Effector memory CD8-positive, alpha-beta T cell (primary cell): Measurements from ENCODE around the gene SEMA6C.
"Not testable (repeated sequence)": the region's sequence is repeated elsewhere in the genome, so short reads cannot be mapped to it uniquely, and the experiment has no call there.

Source experiments
- ATAC-seq: fragments of 150-1000 bp; cut with Tn5 transposase; replicated peaks from 2 replicates; pipeline ENCODE4 v1.10.0; 2021; ENCODE audit warnings: mild to moderate bottlenecking, moderate library complexity
- DNase-seq, 3 experiments: peaks; one replicate each; pipeline ENCODE4 v3.0.0; 2021
- H3K27ac Mint-ChIP-seq, 2 donors: one replicate each; pipeline ENCODE4 v1.8.0; 2022; ENCODE audit warnings: mild to moderate bottlenecking in 2 of 2, mixed read lengths in 2 of 2, moderate library complexity in 2 of 2
- H3K27me3 Mint-ChIP-seq, 2 donors: one replicate each; pipeline ENCODE4 v1.8.0; 2022; ENCODE audit warnings: mixed read lengths in 2 of 2
- H3K36me3 Mint-ChIP-seq: one replicate; pipeline ENCODE4 v1.8.0; 2022; ENCODE audit warnings: mild to moderate bottlenecking, moderate library complexity, mixed read lengths; ENCODE audit not compliant: insufficient read depth
- H3K4me1 Mint-ChIP-seq, 2 donors: one replicate each; pipeline ENCODE4 v1.8.0; 2022; ENCODE audit warnings: low read depth in 2 of 2, mixed read lengths in 2 of 2
- H3K4me3 Mint-ChIP-seq, 2 donors: one replicate each; pipeline ENCODE4 v1.8.0; 2022; ENCODE audit warnings: mild to moderate bottlenecking in 2 of 2, mixed read lengths in 2 of 2, moderate library complexity in 2 of 2
- H3K9me3 Mint-ChIP-seq, 2 donors: one replicate each; pipeline ENCODE4 v1.8.0; 2022; ENCODE audit warnings: mixed read lengths in 2 of 2
- total RNA-seq, 9 experiments: gene quantifications; one replicate each; lab custom pipeline; 2026; lab: John Stamatoyannopoulos, UW

SEMA6C gene
- total RNA-seq = 1.0 to 10.3 (median 4.6) reads per million in 9 experiments

GRCh38 chr1:151146412-151147131 lies at the start of gene SEMA6C:
Gene SEMA6C, minus strand, starts transcription at chr1:151146631. Its CDS starts 4,010 bp downstream, at chr1:151142621.
- peak within 1 kb of the TSS; percentile 81 to 84 for H3K27ac Mint-ChIP-seq
- ATAC-seq (peak; percentile 99), DNase-seq (peak; percentile 81 to 83 (median 82))
- no peaks in the 10 kb centered on the region for H3K9me3 Mint-ChIP-seq
- H3K36me3 Mint-ChIP-seq = no peaks in the 10 kb centered on the region
- peak within 1 kb of the TSS; percentile 83 to 88 for H3K4me3 Mint-ChIP-seq
- peaks cover 7 to 13% of the 10 kb centered on the region in 2 donors for H3K4me1 Mint-ChIP-seq
- peaks cover 0 to 6% of the 10 kb centered on the region in 2 donors for H3K27me3 Mint-ChIP-seq

- H3K9me3 Mint-ChIP-seq, H3K27me3 Mint-ChIP-seq, H3K27ac Mint-ChIP-seq, DNase-seq, ATAC-seq, H3K4me3 Mint-ChIP-seq: not testable (repeated sequence)
- Mint-ChIP-seq H3K36me3 (peaks cover 21% of the 10 kb centered on the region), H3K4me1 (peaks cover 32 to 34% of the 10 kb centered on the region in 2 donors)
Observed at GRCh38 chr1:151194894-151195594, 48.6 kb upstream of the SEMA6C start.

DNA sequence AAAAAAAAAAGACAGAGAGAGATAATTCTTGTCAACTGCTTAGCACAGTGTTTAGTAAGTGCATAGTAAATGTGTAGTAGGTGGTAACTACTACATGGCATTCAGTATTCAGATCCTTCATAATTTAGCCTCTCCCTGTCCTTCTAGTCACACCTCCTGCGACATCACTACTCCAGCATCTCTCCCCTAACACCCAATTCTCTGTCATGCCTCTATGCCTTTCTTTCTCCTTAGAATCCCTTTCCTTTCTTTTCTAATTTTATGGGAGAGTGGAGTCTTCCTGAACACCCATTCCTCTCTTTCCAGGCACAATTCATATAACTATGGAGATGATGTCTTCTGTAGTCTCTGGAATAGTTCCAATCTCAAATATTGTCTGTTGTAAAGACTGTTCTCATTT lies 47.4 kb upstream of the SEMA6C start:
- DNase-seq = no peak
- no peaks in the 10 kb centered on the region for H3K9me3 Mint-ChIP-seq
- H3K27ac Mint-ChIP-seq = no peak overlapping the region
- peaks cover 29 to 33% of the 10 kb centered on the region in 2 donors for H3K4me1 Mint-ChIP-seq
- peaks cover 21% of the 10 kb centered on the region for H3K36me3 Mint-ChIP-seq
- no peaks in the 10 kb centered on the region for H3K27me3 Mint-ChIP-seq
- H3K4me3 Mint-ChIP-seq = no peak overlapping the region
- no peak for ATAC-seq

- H3K36me3 Mint-ChIP-seq = peaks cover 15% of the 10 kb centered on the region
- H3K27ac Mint-ChIP-seq = no peak overlapping the region
- H3K9me3 Mint-ChIP-seq = no peaks in the 10 kb centered on the region
- DNase-seq (no peak), ATAC-seq (no peak)
- peaks cover 29 to 35% of the 10 kb centered on the region in 2 donors for H3K4me1 Mint-ChIP-seq
- H3K27me3 Mint-ChIP-seq = no peaks in the 10 kb centered on the region
- no peak overlapping the region for H3K4me3 Mint-ChIP-seq
Observed at GRCh38 chr1:151193304-151193703, 46.9 kb upstream of the SEMA6C start.

GRCh38 chr1:151192047-151192446 lies 45.6 kb upstream of the SEMA6C start:
- Mint-ChIP-seq H3K9me3 (no peaks in the 10 kb centered on the region), H3K27ac (no peak overlapping the region), H3K4me1 (peaks cover 26 to 33% of the 10 kb centered on the region in 2 donors), H3K4me3 (no peak overlapping the region), H3K36me3 (peaks cover 10% of the 10 kb centered on the region), H3K27me3 (no peaks in the 10 kb centered on the region)
- ATAC-seq = no peak
- no peak for DNase-seq

DNA sequence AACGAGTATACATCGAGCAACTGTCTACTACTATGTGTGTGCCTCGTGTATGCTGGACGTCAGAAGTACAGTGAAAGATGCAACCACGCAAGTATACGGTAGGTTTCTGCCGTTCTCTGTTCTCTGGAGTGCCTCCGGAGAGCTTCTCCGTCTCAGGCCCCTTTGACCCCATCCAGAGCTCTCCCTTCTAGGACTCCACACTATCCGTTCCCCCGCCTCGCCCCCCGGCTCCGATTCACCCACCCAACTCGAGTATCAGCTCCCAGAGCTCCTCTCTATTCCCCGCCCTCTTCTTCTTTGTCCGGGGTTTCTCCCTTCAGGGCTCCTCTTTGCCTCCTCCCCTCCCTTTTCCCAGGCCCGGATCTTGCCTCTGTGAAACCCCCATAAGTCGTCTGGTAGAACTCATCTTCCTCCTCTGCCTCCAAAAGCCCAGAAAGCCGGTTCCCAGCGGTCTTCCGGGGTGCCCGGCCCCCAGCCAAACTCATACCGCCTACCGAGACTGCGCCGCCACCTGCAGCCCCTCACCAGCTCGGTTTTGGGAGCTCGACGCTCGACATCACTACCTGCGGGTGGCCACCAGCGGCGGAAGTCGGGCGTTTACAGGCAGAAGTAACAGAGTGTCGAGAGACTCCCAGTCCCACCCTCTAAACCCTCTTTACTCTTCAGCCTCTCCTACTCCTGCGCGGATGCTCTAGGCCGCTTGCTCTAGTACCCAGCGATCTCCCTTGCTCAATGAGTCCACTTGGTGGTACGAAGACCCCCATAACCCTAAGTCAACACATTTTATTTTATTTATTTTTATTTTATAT lies 43.4 kb upstream of the SEMA6C start, which contains the start of gene VPS72:
Gene VPS72 (minus strand): TSS at position 561 of the 809 bp plus-strand sequence. CDS start 76 bp downstream, at position 485.
- Mint-ChIP-seq H3K27me3 (no peaks in the 10 kb centered on the region), H3K36me3 (peaks cover 20% of the 10 kb centered on the region), H3K27ac (peak within 1 kb of the TSS; percentile 97 to 99), H3K4me1 (peaks cover 29 to 30% of the 10 kb centered on the region in 2 donors), H3K4me3 (peak within 1 kb of the TSS; percentile 98 to 100), H3K9me3 (no peaks in the 10 kb centered on the region)
- peak; percentile 73 to 77 (median 74) for DNase-seq
- ATAC-seq = peak; percentile 95

GRCh38 chr1:151188667-151189066 lies 42.2 kb upstream of the SEMA6C start:
- not testable (repeated sequence) for H3K9me3 Mint-ChIP-seq, ATAC-seq, H3K27me3 Mint-ChIP-seq, DNase-seq
- Mint-ChIP-seq H3K4me1 (peaks cover 29 to 30% of the 10 kb centered on the region in 2 donors), H3K4me3 (peak overlapping the region; percentile 98 to 100), H3K36me3 (peaks cover 32% of the 10 kb centered on the region), H3K27ac (peak overlapping the region; percentile 97 to 99)

DNA sequence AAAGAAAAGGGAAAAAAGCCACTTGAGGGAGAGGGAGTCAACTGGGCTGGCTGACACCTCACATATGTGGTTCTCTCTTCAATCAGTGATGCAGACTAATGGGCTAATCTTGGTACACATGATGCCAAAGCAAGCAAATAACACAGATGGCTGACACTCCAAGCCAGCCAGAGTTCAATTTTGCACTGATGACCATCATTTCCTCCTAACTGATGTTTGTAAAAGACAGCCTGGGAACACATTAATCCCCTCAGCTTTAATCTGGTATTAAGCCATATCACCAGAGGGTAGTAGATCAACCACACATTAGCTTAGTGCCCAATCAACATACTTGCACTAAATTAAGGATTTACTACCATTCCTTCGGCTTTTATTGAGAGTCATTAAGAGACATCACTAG lies 40.8 kb upstream of the SEMA6C start:
- peaks cover 47% of the 10 kb centered on the region for H3K36me3 Mint-ChIP-seq
- no peaks in the 10 kb centered on the region for H3K9me3 Mint-ChIP-seq
- DNase-seq (no peak), ATAC-seq (no peak)
- H3K27me3 Mint-ChIP-seq = no peaks in the 10 kb centered on the region
- no peak overlapping the region for H3K27ac Mint-ChIP-seq
- peaks cover 29 to 37% of the 10 kb centered on the region in 2 donors for H3K4me1 Mint-ChIP-seq
- no peak overlapping the region for H3K4me3 Mint-ChIP-seq

- peak overlapping the region in 1 of 2 donors; percentile 2 for H3K27ac Mint-ChIP-seq
- H3K4me1 Mint-ChIP-seq = peaks cover 18 to 29% of the 10 kb centered on the region in 2 donors
- H3K27me3 Mint-ChIP-seq = no peaks in the 10 kb centered on the region
- peaks cover 70% of the 10 kb centered on the region for H3K36me3 Mint-ChIP-seq
- H3K9me3 Mint-ChIP-seq = no peaks in the 10 kb centered on the region
- ATAC-seq (no peak), DNase-seq (no peak)
- no peak overlapping the region for H3K4me3 Mint-ChIP-seq
Observed at GRCh38 chr1:151184211-151184610, 37.8 kb upstream of the SEMA6C start.

DNA sequence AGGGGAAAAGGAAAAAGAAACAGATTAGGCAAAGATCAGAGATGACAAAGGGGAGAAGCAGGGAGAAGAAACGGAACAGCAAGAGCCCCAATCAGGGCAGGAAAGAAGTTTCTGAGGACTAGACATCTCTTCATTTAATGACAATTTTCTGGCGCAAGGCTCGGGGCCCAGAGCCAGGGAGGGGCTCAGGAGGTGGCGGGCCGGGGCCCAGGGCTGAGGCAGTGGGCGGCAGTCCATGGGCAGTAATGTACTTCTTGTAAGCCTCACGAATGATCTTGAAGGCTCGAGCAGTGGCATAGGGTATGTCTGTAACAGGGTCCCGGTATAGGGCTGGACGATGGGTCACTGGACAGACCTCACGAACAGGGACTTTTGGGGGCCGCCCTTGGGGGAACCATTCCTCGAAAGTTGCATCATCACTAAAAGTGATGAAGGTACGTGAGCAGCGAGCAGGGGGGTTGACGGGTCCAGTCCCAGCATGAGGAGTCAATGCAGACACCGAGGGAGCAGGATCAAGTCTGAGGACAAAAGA lies 30.1 kb upstream of the SEMA6C start:
- no peak for DNase-seq
- H3K36me3 Mint-ChIP-seq = peaks cover 60% of the 10 kb centered on the region
- ATAC-seq = no peak
- H3K27me3 Mint-ChIP-seq = no peaks in the 10 kb centered on the region
- no peak overlapping the region for H3K4me3 Mint-ChIP-seq
- no peaks in the 10 kb centered on the region for H3K9me3 Mint-ChIP-seq
- peaks cover 1 to 11% of the 10 kb centered on the region in 2 donors for H3K4me1 Mint-ChIP-seq
- H3K27ac Mint-ChIP-seq = no peak overlapping the region

DNA sequence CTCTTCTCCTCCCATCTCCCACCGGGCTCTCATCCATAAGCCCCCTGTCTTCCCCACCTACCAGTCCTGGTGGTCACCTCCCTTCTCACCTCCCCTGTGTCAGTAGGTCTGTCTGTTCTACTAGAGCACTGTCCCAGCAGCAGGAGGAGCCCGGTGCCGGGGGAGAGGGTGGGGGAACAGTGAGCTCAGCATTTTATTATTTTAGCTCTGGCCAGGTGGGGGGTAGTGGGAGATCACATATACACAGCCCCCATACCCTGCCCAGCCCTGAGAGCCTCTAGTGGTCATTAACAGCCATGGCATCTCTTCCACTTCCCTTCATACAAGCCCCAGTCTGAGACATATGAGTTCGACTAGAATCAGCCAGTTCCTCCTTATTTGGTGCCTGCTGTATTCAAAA lies 29.4 kb upstream of the SEMA6C start, which contains the start of gene TMOD4:
Gene TMOD4 (minus strand): TSS at position 119 of the 400 bp plus-strand sequence. CDS start 1,106 bp downstream, outside the sequence.
- Mint-ChIP-seq H3K27ac (peak within 1 kb of the TSS in 1 of 2 donors; percentile 59), H3K4me3 (no peak within 1 kb of the TSS), H3K27me3 (no peaks in the 10 kb centered on the region), H3K36me3 (peaks cover 53% of the 10 kb centered on the region), H3K4me1 (peaks cover 1 to 10% of the 10 kb centered on the region in 2 donors), H3K9me3 (no peaks in the 10 kb centered on the region)
- ATAC-seq (no peak), DNase-seq (no peak)

- peaks cover 50% of the 10 kb centered on the region for H3K36me3 Mint-ChIP-seq
- H3K27me3 Mint-ChIP-seq = no peaks in the 10 kb centered on the region
- DNase-seq = no peak
- no peaks in the 10 kb centered on the region for H3K9me3 Mint-ChIP-seq
- no peak overlapping the region for H3K4me3 Mint-ChIP-seq
- no peak for ATAC-seq
- peaks cover 1 to 7% of the 10 kb centered on the region in 2 donors for H3K4me1 Mint-ChIP-seq
- peak overlapping the region in 1 of 2 donors; percentile 59 for H3K27ac Mint-ChIP-seq
Observed at GRCh38 chr1:151175041-151175741, 28.8 kb upstream of the SEMA6C start.
